Thoracic aorta (tissue), 2 donors: Measurements from ENCODE around the gene BICRAL. TPM values are rescaled to one million over a fixed set of nuclear protein-coding genes. Genes with fewer than 3 reads are reported as not detected.
A peak's percentile ranks its signal among the peaks of the same experiment; 100 is the strongest.
"Not testable (repeated sequence)": the region's sequence is repeated elsewhere in the genome, so short reads cannot be mapped to it uniquely, and the experiment has no call there.

ENCODE experiments used
- ATAC-seq: fragments of 150-250 bp; one replicate; pipeline ENCODE4 v1.8.0; 2017; ENCODE audit warnings: low read depth; ENCODE audit not compliant: insufficient number of reproducible peaks, low FRiP score
- DNase-seq: peaks from one replicate; pipeline ENCODE4 v3.0.0-alpha.2; 2020; ENCODE audit warnings: low spot score
- H3K27ac ChIP-seq, 2 donors: fragments of 200-600 bp; sonication (generic); 1 replicate in 1 of 2; 2 replicates in 1 of 2; pipeline ENCODE4 v1.5.1; 2016; ENCODE audit warnings: mild to moderate bottlenecking in 2 of 2, moderate library complexity in 2 of 2
- H3K27me3 ChIP-seq: fragments of 200-600 bp; sonication (generic); replicated peaks from 2 replicates; pipeline ENCODE4 v1.6.0; 2016; ENCODE audit warnings: mild to moderate bottlenecking; ENCODE audit not compliant: insufficient read depth
- H3K36me3 ChIP-seq: fragments of 200-600 bp; sonication (generic); one replicate; pipeline ENCODE4 v1.5.1; 2016
- H3K4me1 ChIP-seq, 2 donors: fragments of 200-600 bp; sonication (generic); 1 replicate in 1 of 2; 2 replicates in 1 of 2; pipeline versions ENCODE4 v1.5.1 to v1.6.0; 2016; ENCODE audit warnings: low read depth in 2 of 2, mild to moderate bottlenecking in 1 of 2; ENCODE audit not compliant: control insufficient read depth in 1 of 2
- H3K4me3 ChIP-seq: fragments of 200-600 bp; sonication (generic); 2 replicates; pipeline ENCODE4 v1.5.1; 2016; ENCODE audit warnings: mild to moderate bottlenecking
- H3K9me3 ChIP-seq: fragments of 200-600 bp; sonication (generic); 2 replicates; pipeline ENCODE4 v1.5.1; 2016
- total RNA-seq, 2 donors: library from RNA; depleted of rRNA; stranded (reverse); fragments of >200 nt; gene quantifications; one replicate each; pipeline versions ENCODE4 v1.1.0 to v1.2.3, GENCODE V29; 2016
- TF ChIP-seq, protein P1 (sequence below): fragments of 200-600 bp; sonication (generic); IDR thresholded peaks from one replicate; pipeline ENCODE4 v1.5.1; 2019; ENCODE audit warnings: antibody characterized with exemption

Gene BICRAL
- total RNA-seq, 2 donors from 2014 or later = 16.5 to 18.8 TPM

DNA sequence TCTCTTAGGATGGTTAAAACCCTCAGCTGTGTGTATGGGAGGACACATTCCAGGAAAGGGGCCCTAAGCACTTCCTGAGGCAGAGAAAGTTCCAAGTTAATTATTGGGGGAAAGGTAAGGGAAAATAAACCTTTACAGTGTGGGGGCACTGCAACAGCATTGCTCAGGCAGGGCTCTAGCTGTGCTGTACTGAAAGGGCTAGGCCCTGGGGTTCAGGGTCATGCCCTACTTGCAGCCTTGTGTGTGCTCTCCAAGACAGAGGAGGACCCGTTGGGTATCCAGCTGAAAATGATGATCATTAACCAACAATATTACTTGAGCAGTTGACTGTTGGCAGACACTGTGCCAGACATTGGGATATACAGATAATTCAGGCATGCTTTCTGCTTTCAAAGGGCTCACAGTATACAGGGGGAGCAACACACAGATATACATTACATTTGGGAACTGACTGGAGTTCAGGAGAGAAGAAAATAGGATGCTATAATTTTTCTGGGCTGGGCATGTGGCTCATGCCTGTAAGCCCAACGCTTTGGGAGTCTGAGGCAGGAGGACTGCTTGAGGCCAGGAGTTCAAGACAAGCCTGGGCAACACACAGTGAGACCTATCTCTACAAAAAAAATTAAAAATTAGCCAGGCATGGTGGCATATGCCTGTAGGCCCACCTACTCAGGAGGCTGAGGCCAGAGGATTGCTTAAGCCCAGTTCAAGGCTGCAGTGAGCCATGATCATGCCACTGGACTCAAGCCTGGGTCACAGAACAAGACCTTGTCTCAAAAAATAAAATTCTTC is 88.5 kb downstream of the BICRAL start:
- no peaks in the 10 kb centered on the region for H3K9me3 ChIP-seq
- no peaks in the 10 kb centered on the region for H3K27me3 ChIP-seq
- H3K27ac ChIP-seq = no peak overlapping the region
- TF ChIP-seq, protein P1, sequence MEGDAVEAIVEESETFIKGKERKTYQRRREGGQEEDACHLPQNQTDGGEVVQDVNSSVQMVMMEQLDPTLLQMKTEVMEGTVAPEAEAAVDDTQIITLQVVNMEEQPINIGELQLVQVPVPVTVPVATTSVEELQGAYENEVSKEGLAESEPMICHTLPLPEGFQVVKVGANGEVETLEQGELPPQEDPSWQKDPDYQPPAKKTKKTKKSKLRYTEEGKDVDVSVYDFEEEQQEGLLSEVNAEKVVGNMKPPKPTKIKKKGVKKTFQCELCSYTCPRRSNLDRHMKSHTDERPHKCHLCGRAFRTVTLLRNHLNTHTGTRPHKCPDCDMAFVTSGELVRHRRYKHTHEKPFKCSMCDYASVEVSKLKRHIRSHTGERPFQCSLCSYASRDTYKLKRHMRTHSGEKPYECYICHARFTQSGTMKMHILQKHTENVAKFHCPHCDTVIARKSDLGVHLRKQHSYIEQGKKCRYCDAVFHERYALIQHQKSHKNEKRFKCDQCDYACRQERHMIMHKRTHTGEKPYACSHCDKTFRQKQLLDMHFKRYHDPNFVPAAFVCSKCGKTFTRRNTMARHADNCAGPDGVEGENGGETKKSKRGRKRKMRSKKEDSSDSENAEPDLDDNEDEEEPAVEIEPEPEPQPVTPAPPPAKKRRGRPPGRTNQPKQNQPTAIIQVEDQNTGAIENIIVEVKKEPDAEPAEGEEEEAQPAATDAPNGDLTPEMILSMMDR = no peak
- H3K4me3 ChIP-seq = no peak overlapping the region
- DNase-seq (no peak), ATAC-seq (no peak)
- H3K36me3 ChIP-seq = peaks cover 11% of the 10 kb centered on the region
- H3K4me1 ChIP-seq = no peaks in the 10 kb centered on the region

DNA sequence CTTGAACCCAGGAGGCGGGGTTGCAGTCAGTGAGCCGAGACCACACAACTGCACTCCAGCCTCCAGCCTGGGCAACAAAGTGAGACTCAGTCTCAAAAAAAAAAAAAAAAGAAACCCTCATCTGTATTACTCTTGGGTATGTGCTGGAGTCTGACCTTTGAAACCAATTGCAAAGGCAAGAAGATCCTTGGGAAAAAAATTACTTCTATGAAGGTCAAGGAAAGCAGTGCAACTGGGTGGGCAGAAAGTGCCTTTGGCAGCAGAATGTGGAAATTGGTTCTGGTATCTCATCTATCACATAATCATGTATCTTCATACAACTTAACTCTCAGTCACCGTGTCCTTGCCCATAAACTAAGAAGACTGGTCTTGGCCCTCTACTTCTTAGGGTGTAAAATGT is 89.9 kb downstream of the BICRAL start:
- TF ChIP-seq, protein P1 = no peak
- Histone ChIP-seq H3K4me1 (no peaks in the 10 kb centered on the region), H3K9me3 (no peaks in the 10 kb centered on the region), H3K27me3 (no peaks in the 10 kb centered on the region), H3K36me3 (peaks cover 6% of the 10 kb centered on the region), H3K4me3 (no peak overlapping the region), H3K27ac (no peak overlapping the region)
- ATAC-seq (no peak), DNase-seq (no peak)

DNA sequence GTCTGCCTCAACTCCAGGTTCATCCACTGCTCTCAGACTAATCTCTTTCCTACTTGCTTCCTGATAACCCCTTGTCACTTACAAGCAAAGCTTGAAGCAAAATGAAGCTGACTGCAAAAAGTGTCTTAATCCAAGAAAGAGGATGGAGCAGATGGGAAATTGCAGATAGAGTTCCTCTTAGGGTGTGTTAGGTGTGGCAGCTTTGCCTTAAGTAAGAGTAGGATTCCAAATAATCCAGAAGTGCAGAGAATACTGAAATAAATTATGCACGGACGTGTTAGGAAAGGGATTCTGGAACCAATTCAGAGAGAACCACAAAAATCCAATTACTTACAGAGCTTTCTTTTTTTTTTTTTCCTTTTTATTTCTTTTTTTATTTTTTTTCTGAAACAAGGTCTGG is 91.5 kb downstream of the BICRAL start:
- TF ChIP-seq, protein P1 = no peak
- Histone ChIP-seq H3K4me3 (no peak overlapping the region), H3K27ac (no peak overlapping the region), H3K36me3 (no peaks in the 10 kb centered on the region), H3K27me3 (no peaks in the 10 kb centered on the region), H3K4me1 (no peaks in the 10 kb centered on the region), H3K9me3 (no peaks in the 10 kb centered on the region)
- ATAC-seq = no peak
- no peak for DNase-seq

DNA sequence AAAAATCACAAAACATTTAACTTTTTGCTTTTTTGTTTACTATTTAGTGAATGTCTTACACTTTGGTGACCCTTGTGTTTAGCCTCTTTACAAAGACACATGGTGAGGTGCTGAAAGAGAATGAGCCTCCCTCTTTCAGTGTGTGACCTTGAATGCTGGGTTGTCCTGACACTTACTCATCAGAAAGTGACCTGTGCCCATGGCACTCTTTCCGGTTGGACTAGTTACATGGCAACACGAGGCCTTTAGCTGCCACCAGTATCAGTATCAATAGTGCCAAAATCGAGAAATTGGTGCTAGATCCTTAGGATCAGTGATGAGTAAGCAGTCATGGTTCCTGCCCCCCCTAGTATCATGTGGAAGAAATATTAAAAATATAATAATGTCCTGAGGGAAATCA is 95.8 kb downstream of the BICRAL start:
- Histone ChIP-seq H3K9me3 (no peaks in the 10 kb centered on the region), H3K36me3 (no peaks in the 10 kb centered on the region), H3K27me3 (no peaks in the 10 kb centered on the region), H3K4me3 (no peak overlapping the region), H3K4me1 (peaks cover 13 to 19% of the 10 kb centered on the region in 2 donors), H3K27ac (peak overlapping the region; percentile 24 to 62)
- ATAC-seq (no peak), DNase-seq (no peak)
- TF ChIP-seq, protein P1 = no peak

DNA sequence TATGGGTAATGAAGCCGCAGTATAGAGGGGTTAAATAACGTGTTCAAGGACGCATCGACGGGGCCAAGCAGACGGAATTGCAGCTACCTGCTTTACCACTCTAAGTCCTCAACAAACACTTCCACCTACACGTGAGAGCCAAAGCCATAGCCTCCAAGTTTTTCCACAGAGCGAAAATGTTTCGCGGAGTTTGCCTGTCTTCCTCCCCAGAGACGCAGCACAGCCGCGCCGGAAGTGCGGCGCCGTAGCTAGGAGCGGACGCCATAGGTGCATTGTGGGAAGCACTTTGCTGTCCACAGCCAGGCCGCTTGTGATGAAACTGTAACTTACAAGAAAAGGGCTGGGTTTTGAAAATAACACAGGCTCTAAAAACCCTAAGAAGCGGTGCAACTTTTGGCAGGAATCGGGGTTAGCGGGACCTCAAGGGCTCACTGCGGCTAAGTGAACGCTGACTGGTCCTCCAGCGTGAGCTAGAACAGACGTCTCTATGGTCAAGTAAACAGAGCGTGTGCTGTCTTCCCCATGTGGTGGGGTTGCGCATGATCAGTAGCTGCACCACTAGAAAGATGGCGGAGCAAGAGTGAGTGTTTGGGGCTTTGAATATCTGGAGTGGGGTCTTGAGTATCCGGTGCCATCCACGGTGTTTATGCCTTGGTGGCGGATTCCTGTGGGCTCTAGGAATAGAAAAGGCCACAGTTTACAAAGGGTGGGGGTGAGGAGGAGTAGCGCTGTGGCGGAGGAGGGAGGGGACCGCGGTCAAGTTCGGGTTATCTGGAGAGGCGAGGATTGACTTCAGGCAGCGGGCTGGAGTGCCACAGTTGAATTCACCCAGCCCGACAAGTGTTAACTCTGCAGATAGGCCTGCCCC is 97.8 kb downstream of the BICRAL start, which contains the start of gene RPL7L1:
TSS of gene RPL7L1 (plus strand) at position 245 of the 868 bp plus-strand sequence. CDS start at position 540, 295 bp downstream.
- TF ChIP-seq, protein P1 = no peak
- H3K9me3 ChIP-seq = no peaks in the 10 kb centered on the region
- H3K36me3 ChIP-seq = peaks cover 13% of the 10 kb centered on the region
- DNase-seq (peak; percentile 53), ATAC-seq (peak; percentile 97)
- peaks cover 13 to 19% of the 10 kb centered on the region in 2 donors for H3K4me1 ChIP-seq
- peak within 1 kb of the TSS; percentile 85 to 96 for H3K27ac ChIP-seq
- no peaks in the 10 kb centered on the region for H3K27me3 ChIP-seq
- peak within 1 kb of the TSS; percentile 83 for H3K4me3 ChIP-seq

DNA sequence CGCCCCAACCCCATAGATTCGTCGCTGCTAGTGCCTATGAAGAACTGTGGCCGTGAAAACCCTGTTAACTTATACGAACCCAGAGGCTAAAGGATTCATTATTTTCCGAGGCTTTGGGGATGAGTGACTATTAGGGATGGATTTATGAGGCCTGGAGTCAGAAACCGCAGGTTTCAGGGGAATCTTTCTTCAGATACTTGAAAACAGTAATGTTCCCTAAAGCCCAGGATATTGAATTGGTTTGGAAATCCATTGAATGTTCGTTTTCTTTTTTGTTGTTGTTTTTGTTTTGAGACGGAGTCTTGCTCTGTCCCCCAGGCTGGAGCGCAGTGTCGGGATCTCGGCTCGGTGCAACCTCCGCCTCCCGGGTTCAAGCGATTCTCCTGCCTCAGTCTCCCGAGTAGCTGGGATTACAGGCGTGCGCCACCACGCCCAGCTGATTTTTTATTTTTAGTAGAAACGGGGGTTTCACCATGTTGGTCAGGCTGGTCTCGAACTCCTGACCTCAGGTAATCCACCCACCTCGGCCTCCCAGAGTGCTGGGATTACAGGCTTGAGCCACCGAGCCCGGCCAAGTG is 98.5 kb downstream of the BICRAL start:
- H3K27me3 ChIP-seq, DNase-seq, ATAC-seq, H3K9me3 ChIP-seq: not testable (repeated sequence)
- H3K36me3 ChIP-seq = peaks cover 20% of the 10 kb centered on the region
- H3K4me3 ChIP-seq = peak overlapping the region; percentile 83
- peaks cover 13 to 19% of the 10 kb centered on the region in 2 donors for H3K4me1 ChIP-seq
- peak overlapping the region; percentile 85 to 96 for H3K27ac ChIP-seq

DNA sequence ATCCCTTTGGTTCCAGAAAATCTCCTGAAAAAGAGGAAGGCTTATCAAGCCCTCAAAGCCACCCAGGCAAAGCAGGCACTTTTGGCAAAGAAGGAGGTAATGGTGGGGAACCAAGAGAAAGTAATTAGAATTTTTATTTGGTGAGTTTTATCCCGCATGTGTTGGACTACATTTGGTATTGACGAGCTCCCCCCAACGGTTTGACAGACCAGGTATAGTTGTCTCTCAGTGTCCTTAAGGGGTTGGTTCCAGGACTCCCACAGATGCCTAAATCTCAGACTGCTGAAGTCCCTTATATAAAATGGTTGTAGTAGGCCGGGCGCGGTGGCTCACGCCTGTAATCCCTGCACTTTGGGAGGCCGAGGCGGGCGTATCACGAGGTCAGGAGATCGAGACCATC is 99.0 kb downstream of the BICRAL start:
- not testable (repeated sequence) for DNase-seq, H3K9me3 ChIP-seq, H3K27me3 ChIP-seq, ATAC-seq
- Histone ChIP-seq H3K4me1 (peaks cover 13 to 19% of the 10 kb centered on the region in 2 donors), H3K4me3 (peak overlapping the region; percentile 83), H3K27ac (peak overlapping the region; percentile 85 to 96), H3K36me3 (peaks cover 26% of the 10 kb centered on the region)
